Colon (tissue), 2 donors: ENCODE measurements around the gene PLK1.

ENCODE experiments used
- FAIRE-seq: peaks from 2 replicates; lab custom pipeline; 2012; peaks lifted over from hg19 to GRCh38; lab: Jason Lieb, UNC
- donor health status: control.
- donor health status: control.

Gene PLK1

DNA sequence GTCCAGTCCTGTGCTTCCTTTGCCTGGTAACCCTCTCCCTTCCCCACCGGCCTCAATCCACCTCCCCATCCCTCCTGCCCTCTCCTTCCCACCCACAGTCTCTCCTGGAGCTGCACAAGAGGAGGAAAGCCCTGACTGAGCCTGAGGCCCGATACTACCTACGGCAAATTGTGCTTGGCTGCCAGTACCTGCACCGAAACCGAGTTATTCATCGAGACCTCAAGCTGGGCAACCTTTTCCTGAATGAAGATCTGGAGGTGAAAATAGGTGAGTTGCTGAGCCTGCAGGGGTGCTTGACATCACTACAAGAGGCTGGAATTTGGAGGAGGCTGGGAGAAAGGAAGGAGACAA, 1.3 kb downstream of the PLK1 start:
- no peak for FAIRE-seq

DNA sequence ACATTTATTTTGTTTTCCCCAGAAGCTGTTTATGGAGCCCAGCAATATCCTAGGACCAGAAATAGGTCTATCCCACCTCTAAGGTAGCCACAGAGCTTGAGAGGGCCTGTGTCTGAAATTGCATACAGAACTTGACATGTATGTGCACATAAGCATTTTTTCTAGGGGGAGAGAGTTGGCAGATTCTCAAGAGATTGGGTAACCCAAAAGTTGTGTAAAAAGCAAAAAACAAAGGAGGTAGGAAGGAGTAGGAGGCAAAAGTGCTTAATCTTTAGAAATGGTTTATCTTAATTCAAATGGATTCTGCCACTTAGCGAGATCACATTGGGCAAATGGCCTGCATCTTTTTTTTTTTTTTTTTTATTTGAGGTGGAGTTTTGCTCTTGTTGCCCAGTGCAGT, 3.5 kb downstream of the PLK1 start:
- no peak for FAIRE-seq

DNA sequence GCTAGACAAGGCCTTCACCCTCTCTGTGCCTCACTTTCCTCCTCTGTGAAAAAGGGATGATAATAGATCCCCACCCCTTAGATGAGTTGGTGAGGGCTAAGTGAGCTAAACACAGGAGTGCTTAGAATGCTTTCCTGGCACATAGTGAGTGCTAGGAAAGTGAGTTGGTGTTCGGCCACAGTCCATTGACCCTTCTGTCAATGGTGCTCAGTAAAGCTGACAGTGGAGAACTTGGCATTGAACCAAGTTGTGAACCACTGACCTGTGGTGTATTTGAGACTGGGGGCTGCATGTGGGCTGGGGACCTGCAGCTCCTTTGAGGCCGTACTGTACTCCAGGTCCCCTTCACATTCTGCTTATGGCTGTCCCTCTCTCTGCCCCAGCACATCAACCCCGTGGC, 4.8 kb downstream of the PLK1 start:
- FAIRE-seq, result no peak

DNA sequence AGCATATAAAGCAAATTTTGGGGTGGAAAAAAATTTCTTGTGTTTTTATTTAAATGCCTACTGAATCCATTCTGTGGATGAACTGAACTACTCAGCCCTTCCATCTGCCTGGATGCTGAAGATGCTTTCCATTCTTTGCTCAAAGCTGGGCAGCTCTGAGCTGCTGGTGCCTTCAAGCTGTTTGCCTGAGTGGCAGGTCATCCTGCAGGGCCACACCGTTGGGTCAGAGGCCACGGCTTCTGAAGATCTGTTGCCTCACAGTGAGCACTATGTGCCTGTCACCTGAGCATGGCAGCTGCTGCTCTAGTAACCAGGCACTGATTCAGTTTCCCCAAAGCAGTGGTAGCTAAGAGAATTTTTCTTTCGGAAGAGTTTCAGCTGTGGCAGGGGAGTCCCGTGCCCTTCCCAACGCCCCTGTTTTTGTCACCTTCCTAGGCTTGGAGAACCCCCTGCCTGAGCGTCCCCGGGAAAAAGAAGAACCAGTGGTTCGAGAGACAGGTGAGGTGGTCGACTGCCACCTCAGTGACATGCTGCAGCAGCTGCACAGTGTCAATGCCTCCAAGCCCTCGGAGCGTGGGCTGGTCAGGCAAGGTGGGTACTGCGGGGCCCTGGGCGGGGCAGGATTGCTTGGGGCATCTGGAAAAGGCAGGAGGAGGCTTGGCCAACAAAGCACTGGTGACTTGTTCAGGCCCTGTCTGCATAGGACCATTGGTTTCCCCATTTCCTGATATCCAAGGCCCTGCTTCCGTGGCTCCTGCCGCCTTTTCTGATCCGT, 8.5 kb downstream of the PLK1 start:
- FAIRE-seq, result no peak

DNA sequence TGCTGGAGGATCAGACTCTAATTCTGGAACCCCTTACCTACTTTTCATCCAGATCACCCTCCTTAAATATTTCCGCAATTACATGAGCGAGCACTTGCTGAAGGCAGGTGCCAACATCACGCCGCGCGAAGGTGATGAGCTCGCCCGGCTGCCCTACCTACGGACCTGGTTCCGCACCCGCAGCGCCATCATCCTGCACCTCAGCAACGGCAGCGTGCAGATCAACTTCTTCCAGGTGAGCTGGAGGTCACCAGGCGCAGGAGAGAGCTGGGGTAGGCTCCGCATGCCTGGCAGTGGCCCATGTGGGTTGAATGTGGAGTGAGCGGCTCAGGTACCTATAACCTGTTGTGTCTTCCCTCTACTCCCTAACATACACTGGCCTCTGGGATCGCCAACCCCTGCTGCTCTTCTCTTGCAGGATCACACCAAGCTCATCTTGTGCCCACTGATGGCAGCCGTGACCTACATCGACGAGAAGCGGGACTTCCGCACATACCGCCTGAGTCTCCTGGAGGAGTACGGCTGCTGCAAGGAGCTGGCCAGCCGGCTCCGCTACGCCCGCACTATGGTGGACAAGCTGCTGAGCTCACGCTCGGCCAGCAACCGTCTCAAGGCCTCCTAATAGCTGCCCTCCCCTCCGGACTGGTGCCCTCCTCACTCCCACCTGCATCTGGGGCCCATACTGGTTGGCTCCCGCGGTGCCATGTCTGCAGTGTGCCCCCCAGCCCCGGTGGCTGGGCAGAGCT, 10.9 kb downstream of the PLK1 start:
- no peak for FAIRE-seq

DNA sequence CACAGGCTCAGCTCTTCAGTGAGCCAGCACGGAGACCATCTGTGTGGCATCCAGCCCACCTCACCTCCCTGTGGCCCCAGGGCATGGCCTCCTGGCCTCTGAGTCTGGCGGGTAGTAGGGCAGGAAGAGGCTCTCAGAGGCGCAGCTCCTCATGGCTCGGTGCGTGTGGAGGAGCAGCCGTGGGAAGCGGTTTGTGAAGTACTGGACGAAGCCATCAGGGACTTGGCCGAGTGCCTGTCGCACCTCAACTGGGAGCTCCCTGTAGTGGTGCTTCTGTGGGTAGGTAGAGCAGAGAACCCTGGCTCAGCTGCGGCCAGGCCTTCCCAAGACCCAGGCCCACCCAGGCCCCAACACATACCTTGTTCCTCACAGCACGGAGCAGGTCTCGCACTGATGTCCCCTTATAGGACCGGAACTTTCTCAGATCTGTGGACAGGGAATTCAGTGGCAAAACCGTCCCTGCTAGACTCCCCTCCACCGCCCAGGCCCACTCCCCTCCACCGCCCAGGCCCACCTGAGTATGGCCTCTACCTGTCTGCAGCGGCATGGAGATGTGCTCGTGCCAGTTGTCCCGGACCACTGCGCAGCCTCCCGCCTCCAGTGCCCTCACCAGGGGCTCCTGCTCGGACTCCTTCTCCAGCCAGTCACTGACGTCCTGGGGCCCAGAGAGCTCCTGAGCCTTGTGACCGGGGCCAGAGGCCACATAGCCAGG, 12.2 kb downstream of the PLK1 start:
- FAIRE-seq, result no peak

- FAIRE-seq, result no peak
These were observed 12.9 kb downstream of the PLK1 start for GRCh38 chr16:23691483-23692189.

DNA sequence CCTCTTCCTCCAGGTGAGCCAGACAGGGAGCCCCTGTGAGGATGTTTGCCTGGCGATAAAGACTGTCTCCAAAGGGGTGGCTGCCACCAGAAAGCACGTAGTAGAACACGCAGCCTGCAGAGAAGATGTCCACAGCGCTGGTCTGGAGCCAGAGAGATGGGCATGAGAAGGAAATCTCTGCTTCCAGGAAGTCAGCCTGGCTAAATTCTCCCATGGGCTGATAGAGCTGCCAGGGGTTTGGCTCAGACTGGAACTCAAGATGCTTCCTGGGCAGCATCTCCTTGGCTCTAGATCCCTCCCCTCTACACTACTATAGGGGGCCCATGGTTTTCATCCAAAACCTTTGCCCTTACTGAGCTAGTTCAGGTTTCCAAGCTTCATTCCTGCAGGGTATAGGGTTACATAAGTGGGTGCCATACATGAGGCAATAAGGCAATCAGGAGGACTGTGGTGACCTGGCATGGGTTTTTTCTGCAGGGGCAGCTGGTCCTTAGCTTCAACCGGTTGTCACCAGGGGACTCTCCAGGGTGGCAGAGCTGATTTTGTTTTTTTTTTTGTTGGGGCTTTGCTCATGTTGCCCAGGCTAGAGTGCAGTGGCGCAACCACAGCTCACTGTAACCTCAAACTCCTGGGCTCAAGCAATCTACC, 13.6 kb downstream of the PLK1 start:
- no peak for FAIRE-seq

DNA sequence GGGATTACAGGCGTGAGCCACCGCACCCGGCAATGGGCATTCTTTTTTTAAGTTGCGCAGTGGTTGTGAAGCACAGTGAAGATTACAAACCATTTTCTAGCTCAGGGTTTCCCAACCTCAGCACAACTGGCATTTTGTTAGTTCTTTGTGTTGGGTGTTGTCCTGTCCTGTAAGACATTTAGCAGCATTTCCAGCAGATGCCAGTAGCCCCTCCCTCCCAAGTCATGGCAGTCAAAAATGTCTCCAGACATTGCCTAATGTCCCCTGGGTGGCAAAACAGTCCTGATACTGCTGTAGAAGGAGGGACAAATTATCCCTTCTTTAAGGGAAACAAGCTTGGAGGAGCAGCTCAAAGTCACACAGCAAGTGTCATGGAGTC, 15.6 kb downstream of the PLK1 start:
- no peak for FAIRE-seq

- FAIRE-seq, result no peak
These were observed 16.1 kb downstream of the PLK1 start for GRCh38 chr16:23694644-23695373.

- FAIRE-seq, result no peak
These were observed 17.1 kb downstream of the PLK1 start for GRCh38 chr16:23695756-23696155.

GRCh38 chr16:23699100-23699499, 20.4 kb downstream of the PLK1 start:
- no peak for FAIRE-seq

- FAIRE-seq, result no peak
These were observed 21.4 kb downstream of the PLK1 start for GRCh38 chr16:23700093-23700492.

DNA sequence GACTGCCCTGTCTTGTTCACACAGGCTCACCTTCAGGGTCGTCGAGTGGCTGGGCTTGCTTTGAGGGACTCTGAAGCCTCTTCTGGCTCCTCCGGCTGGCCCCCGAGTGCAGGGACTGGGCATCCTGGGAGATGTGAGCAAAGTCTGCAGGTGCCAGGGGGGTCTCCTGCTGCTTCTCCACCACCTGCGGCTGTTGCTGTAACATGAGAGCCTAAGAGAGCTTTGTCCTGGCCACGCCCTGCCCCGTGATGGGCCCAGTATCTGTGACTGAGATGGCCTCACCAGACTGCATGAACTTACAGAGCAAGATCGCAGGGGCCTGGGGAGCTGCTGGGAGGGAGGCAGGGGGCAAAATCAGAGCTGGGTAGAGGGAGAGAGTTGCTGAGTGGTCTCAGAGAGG, 21.8 kb downstream of the PLK1 start:
- no peak for FAIRE-seq

- FAIRE-seq, result no peak
These were observed 22.4 kb downstream of the PLK1 start for GRCh38 chr16:23701045-23701444.

DNA sequence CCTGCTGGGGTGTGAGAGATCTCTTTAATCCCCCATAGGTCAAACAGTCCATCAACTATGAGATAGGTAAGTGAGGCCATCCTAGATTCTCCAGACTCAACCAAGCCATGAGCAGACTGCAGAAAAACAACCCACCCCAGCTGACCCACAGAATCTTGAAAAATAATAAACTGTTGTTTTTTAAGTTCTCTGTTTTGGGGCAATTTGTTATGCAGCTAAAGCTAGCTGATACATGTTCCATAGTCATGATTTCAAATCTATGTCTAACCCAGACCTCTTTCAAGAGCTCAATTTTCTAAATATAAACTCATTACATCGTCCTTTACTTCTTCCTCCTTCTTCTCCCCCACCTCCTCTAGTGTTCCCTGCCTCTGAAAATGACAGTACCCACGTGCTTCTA, 24.3 kb downstream of the PLK1 start:
- no peak for FAIRE-seq

DNA sequence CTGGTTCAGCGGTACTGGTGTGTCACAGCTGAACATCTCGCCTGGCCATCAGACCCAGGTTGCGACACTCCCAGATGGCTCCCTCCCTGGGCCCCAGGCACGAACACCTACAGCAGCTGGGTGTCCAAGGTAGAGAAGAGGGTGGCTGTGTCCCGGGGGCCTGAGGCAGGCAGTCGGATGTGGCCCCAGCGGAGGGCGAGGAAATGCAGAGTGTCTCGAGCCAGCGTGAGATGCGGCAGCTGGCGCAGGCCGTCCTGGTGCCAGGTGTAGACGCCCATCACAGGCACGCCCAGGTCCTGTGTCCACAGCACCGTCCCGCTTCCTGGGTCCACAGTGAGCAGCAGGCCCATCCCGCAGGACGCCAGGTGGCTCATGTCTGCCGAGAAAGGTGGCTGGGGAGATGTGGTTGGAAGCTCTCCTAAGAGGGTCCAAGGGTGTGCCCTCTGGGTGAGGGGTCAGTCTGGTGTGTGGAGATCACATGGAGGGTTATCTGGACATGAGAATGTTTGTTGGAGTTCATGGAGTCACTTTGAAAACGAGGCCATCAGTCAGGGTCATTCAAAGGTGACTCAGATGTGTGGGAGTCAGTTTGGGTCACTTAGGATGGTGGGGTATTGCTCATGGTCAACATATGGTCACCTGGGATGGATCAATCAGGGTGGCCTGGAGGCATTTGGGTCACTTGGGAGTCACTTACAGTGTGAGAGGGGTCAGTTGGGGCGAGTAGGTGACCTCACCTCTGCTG, 26.3 kb downstream of the PLK1 start:
- no peak for FAIRE-seq

DNA sequence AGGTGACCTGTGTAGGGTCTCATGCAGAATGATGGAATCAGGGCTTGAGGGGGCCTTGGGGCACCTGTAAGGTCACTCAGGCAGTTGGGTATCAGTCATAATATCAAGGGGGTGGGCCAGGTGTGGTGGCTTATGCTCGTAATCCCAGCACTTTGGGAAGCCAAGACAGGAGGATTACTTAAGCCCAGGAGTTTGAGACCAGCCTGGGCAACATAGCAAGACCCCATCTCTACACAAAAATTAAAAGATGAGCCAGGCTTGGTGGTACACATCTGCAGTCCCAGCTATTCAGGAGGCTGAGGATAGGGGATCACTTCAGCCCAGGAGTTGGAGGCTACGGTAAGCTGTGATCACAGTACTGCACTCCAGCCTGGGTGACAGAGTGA, 26.8 kb downstream of the PLK1 start:
- no peak for FAIRE-seq

GRCh38 chr16:23706439-23706838, 27.8 kb downstream of the PLK1 start:
- no peak for FAIRE-seq

GRCh38 chr16:23709536-23709935, 30.8 kb downstream of the PLK1 start:
- FAIRE-seq, result no peak

DNA sequence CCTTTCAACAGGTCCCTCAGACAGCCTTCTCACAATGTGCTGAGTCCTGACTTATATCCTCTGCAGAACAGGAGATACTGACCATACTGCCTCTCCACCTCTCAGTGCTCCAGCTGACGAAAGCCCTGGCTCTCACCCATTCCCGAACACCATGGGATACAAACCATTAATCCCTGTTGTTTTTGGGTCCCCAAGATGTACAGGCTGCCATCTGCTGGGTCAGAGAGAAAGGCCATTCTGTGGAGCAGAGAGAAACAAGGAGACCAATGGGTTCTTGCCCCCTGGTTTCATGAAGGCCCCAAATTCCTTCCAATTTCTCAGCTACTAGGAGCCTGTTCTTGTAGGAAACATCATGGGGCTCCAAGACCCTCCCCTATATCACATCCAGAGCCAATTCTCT, 31.3 kb downstream of the PLK1 start:
- FAIRE-seq, result no peak
